ENCODE results near the gene CCDC18. TPM values are rescaled to one million over a fixed set of nuclear protein-coding genes. Genes with fewer than 3 reads are reported as not detected.
"Not testable (repeated sequence)": the region's sequence is repeated elsewhere in the genome, so short reads cannot be mapped to it uniquely, and the experiment has no call there.

The CCDC18 gene
- total RNA-seq, 1 donor from 2014 or later = 7.9 TPM

DNA sequence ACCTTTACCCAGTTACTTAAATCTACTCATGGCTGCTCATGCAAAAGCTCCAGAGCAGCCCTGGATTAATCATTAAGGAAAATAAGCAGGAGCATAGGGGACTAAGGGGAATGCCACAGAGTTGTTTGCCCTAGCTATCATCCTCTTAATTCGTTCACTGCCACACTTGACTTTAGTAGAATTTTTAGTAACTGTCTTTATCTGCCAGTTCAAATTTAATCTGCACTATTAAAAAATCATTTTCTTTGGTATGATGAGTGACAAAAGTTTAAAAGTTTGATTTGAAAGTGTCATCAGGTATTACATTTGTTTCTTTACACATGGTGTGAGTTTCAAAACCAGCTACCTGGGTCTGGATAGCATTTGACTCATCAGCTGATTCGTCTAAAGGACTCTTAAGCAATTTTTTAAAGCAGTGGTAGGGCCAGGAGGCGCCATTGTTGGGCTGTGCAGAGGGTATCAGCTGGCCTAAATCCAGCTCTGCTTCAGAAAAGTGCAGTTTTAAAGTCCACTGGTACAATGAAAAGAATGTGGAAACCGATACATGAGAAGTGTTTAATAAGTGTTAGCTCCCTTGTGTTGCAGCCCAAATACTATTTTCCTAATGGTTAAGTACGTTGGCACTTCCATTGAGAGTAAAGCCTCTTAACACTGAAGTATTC, 95.2 kb downstream of the CCDC18 start:
- Histone ChIP-seq H3K4me3 (ENCODE audit: insufficient read depth, low read depth, low read length) (no peak overlapping the region), H3K36me3 (ENCODE audit: insufficient read depth, low read length) (no peaks in the 10 kb centered on the region), H2AFZ (ENCODE audit: low read depth, low read length) (no peak overlapping the region), H4K20me1 (ENCODE audit: insufficient read depth, low read length) (no peaks in the 10 kb centered on the region), H3K79me2 (ENCODE audit: insufficient read depth, low read length) (no peaks in the 10 kb centered on the region), H3K9me3 (ENCODE audit: insufficient read depth, low read depth, low read length) (no peaks in the 10 kb centered on the region), H3K27me3 (ENCODE audit: insufficient read depth, low read length) (no peaks in the 10 kb centered on the region), H3K4me2 (ENCODE audit: low read length) (no peak overlapping the region), H3K27ac (ENCODE audit: low read depth, low read length) (no peak overlapping the region), H3K9ac (ENCODE audit: low read length) (no peak overlapping the region), H3K4me1 (ENCODE audit: insufficient read depth, low read length) (no peaks in the 10 kb centered on the region)
- no peaks in the 10 kb centered on the region for H3K4me1 Mint-ChIP-seq (ENCODE audit: low read depth, unreplicated experiment)
- no peak overlapping the region for H3K27ac Mint-ChIP-seq (ENCODE audit: unreplicated experiment)
- H3K9me3 Mint-ChIP-seq (ENCODE audit: unreplicated experiment) = peaks cover 6% of the 10 kb centered on the region
- H3K27me3 Mint-ChIP-seq (ENCODE audit: low read depth, unreplicated experiment) = no peaks in the 10 kb centered on the region
- no peak overlapping the region for H3K4me3 Mint-ChIP-seq (ENCODE audit: unreplicated experiment)
- peaks cover 4% of the 10 kb centered on the region for H3K36me3 Mint-ChIP-seq (ENCODE audit: low read depth, unreplicated experiment)
- TF ChIP-seq, protein P1, sequence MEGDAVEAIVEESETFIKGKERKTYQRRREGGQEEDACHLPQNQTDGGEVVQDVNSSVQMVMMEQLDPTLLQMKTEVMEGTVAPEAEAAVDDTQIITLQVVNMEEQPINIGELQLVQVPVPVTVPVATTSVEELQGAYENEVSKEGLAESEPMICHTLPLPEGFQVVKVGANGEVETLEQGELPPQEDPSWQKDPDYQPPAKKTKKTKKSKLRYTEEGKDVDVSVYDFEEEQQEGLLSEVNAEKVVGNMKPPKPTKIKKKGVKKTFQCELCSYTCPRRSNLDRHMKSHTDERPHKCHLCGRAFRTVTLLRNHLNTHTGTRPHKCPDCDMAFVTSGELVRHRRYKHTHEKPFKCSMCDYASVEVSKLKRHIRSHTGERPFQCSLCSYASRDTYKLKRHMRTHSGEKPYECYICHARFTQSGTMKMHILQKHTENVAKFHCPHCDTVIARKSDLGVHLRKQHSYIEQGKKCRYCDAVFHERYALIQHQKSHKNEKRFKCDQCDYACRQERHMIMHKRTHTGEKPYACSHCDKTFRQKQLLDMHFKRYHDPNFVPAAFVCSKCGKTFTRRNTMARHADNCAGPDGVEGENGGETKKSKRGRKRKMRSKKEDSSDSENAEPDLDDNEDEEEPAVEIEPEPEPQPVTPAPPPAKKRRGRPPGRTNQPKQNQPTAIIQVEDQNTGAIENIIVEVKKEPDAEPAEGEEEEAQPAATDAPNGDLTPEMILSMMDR (IDR thresholded peaks at IDR 0.05; ENCODE audit: insufficient read depth, low read depth, low read length) = no peak
- TF ChIP-seq EZH2 (IDR thresholded peaks at IDR 0.05; ENCODE audit: insufficient read depth, low read length) = no peak
- FAIRE-seq (no peak), DNase-seq (ENCODE audit: low read depth) (no peak)

DNA sequence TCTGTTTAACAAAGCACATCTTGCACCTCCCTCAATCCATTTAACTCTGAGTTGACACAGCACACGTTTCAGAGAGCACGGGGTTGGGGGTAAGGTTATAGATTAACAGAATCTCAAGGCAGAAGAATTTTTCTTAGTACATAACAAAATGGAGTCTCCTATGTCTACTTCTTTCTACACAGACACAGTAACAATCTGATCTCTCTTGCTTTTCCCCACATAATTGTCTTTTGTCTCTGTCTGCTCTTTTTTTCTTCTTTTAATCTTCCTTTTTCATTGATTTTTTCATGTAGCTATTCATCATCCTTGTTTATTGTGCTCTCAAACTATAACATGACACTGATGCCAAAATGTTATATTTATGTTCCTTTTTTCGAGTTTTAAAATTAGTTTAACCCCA, 97.0 kb downstream of the CCDC18 start:
- not testable (repeated sequence) for H3K27me3 ChIP-seq (ENCODE audit: insufficient read depth, low read length); H3K9ac ChIP-seq (ENCODE audit: low read length); H3K9me3 Mint-ChIP-seq (ENCODE audit: unreplicated experiment); H3K4me3 Mint-ChIP-seq (ENCODE audit: unreplicated experiment); H3K36me3 Mint-ChIP-seq (ENCODE audit: low read depth, unreplicated experiment); H3K4me3 ChIP-seq (ENCODE audit: insufficient read depth, low read depth, low read length); DNase-seq (ENCODE audit: low read depth); H3K4me1 ChIP-seq (ENCODE audit: insufficient read depth, low read length); H3K27ac ChIP-seq (ENCODE audit: low read depth, low read length); H3K9me3 ChIP-seq (ENCODE audit: insufficient read depth, low read depth, low read length); H3K27me3 Mint-ChIP-seq (ENCODE audit: low read depth, unreplicated experiment); FAIRE-seq; H3K27ac Mint-ChIP-seq (ENCODE audit: unreplicated experiment); H3K4me1 Mint-ChIP-seq (ENCODE audit: low read depth, unreplicated experiment); H3K36me3 ChIP-seq (ENCODE audit: insufficient read depth, low read length); H3K4me2 ChIP-seq (ENCODE audit: low read length); H2AFZ ChIP-seq (ENCODE audit: low read depth, low read length); H3K79me2 ChIP-seq (ENCODE audit: insufficient read depth, low read length); H4K20me1 ChIP-seq (ENCODE audit: insufficient read depth, low read length)

DNA sequence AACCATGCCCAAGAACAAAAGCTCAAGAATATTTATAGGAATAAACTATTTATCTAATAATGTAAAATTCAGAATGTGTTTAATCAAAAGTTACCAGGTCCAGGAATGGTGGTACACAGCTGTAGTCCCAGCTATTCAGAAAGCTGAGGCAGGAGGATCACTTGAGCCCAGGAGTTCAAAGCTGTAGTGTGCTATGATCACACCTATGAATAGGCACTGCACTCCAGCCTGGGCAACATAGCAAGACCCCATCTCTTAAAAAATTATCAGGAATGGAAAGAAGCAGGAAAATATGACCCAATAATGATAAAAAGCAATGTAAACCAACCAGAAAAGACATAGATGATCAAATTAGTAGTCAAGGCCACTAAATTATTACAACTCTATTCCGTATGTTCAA, 103.0 kb downstream of the CCDC18 start:
- H3K9me3 ChIP-seq (ENCODE audit: insufficient read depth, low read depth, low read length) = no peaks in the 10 kb centered on the region
- no peak for FAIRE-seq
- H3K27ac Mint-ChIP-seq (ENCODE audit: unreplicated experiment) = no peak overlapping the region
- peaks cover 12% of the 10 kb centered on the region for H3K36me3 Mint-ChIP-seq (ENCODE audit: low read depth, unreplicated experiment)
- no peaks in the 10 kb centered on the region for H3K4me1 ChIP-seq (ENCODE audit: insufficient read depth, low read length)
- no peaks in the 10 kb centered on the region for H4K20me1 ChIP-seq (ENCODE audit: insufficient read depth, low read length)
- no peak overlapping the region for H3K4me3 Mint-ChIP-seq (ENCODE audit: unreplicated experiment)
- TF ChIP-seq, protein P1 (IDR thresholded peaks at IDR 0.05; ENCODE audit: insufficient read depth, low read depth, low read length) = no peak
- TF ChIP-seq EZH2 (IDR thresholded peaks at IDR 0.05; ENCODE audit: insufficient read depth, low read length) = no peak
- DNase-seq (ENCODE audit: low read depth) = no peak
- H3K4me3 ChIP-seq (ENCODE audit: insufficient read depth, low read depth, low read length) = no peak overlapping the region
- H3K27ac ChIP-seq (ENCODE audit: low read depth, low read length) = no peak overlapping the region
- no peaks in the 10 kb centered on the region for H3K4me1 Mint-ChIP-seq (ENCODE audit: low read depth, unreplicated experiment)
- H2AFZ ChIP-seq (ENCODE audit: low read depth, low read length) = no peak overlapping the region
- H3K9ac ChIP-seq (ENCODE audit: low read length) = no peak overlapping the region
- H3K9me3 Mint-ChIP-seq (ENCODE audit: unreplicated experiment) = peaks cover 6% of the 10 kb centered on the region
- no peak overlapping the region for H3K4me2 ChIP-seq (ENCODE audit: low read length)
- H3K27me3 ChIP-seq (ENCODE audit: insufficient read depth, low read length) = no peaks in the 10 kb centered on the region
- H3K36me3 ChIP-seq (ENCODE audit: insufficient read depth, low read length) = no peaks in the 10 kb centered on the region
- H3K79me2 ChIP-seq (ENCODE audit: insufficient read depth, low read length) = no peaks in the 10 kb centered on the region
- no peaks in the 10 kb centered on the region for H3K27me3 Mint-ChIP-seq (ENCODE audit: low read depth, unreplicated experiment)

All from astrocyte (in vitro differentiated cells and primary cell).